HG03097 (cell line): ENCODE data around the gene C11orf24.
A peak's percentile ranks its signal among the peaks of the same experiment; 100 is the strongest.

Experiments used
- ATAC-seq: cut with Tn5 transposase; IDR thresholded peaks from one replicate; pipeline ENCODE4 v1.9.1; 2021; ENCODE audit not compliant: unreplicated experiment, low FRiP score

The C11orf24 gene

DNA sequence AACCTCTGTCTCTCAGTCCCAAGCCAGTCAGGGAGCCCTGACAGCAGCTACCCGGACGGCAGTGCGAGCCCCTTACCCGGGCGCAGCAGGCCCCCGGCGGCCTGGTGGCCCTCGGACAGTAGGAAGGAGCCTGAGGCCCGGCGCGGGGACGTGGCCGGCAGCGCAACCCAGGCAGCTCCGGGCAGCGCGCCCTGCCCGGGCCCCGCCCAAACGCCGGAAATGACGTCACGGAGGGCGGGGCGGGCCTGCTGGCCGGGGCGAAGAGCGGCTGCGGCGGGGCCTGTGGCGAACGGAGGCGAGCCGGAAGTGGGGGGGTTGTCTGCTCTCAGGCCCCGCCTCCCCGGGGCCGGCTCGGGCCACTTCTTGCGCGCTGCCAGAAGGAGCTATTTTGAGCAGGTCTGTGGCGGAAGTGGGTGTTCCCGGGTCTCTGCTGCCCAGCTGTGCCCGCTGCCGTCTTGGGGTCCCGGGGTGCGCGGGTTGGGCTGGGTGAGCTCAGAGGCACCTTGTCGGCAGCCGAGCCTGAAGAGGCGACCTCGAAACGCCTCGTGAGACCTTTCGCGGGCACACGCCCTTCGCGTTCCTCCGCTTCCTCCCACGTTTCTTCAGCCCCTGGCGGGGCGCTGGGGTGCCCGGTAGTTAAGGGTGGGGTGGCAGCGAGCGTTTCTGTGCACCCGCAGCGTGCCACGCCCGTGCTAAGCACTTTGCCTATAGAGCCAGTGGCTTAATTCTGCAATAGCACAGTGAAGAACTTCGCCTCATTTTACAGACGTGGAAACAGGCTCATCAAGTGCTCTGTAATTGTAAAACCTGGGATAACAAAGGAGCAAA is at the start of gene C11orf24:
Gene C11orf24, minus strand, starts transcription at position 193 of the 828 bp plus-strand sequence. CDS start 8,206 bp downstream, outside the sequence.
- peak; percentile 65 for ATAC-seq

- ATAC-seq, result no peak
These were observed 45.5 kb upstream of the C11orf24 start for GRCh38 chr11:68317147-68317785.

DNA sequence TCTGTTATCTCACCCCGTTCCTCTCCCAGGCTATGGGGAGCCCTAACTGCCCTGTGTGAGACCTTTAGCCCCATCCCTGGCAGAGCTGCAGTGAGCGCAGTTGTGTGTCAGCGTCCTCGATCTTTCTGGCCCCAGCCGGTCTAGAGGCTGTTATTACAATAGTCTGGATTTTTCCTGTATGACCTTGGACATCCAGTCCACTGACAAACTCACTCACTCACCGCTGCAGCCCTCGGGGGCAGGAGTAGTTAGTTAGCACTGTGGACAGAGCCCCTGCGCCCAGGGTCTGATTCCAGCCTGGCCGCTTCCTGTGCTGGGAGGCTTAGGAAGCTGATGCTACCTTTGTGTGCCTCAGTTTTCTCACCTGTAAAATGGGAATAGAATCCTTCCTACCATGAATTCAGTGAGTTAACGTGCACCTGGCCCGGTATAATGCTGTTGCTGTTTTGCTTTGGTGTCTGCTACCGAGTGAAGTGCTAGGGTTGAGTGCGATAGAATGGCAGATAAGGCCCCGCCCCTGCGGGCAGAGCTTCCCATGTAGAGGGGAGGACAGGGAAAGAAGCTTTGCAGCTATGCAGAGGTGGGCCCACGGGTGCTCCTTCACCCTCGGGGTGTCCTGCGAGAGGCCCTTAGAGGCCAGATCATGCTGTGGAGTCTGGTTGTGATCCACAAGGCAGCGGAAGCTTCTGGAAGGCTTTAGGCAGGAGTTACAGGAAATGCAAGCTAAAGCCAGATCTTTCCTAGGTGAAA is 43.6 kb upstream of the C11orf24 start:
- no peak for ATAC-seq

- no peak for ATAC-seq
These were observed 42.7 kb upstream of the C11orf24 start for GRCh38 chr11:68314203-68315170.

DNA sequence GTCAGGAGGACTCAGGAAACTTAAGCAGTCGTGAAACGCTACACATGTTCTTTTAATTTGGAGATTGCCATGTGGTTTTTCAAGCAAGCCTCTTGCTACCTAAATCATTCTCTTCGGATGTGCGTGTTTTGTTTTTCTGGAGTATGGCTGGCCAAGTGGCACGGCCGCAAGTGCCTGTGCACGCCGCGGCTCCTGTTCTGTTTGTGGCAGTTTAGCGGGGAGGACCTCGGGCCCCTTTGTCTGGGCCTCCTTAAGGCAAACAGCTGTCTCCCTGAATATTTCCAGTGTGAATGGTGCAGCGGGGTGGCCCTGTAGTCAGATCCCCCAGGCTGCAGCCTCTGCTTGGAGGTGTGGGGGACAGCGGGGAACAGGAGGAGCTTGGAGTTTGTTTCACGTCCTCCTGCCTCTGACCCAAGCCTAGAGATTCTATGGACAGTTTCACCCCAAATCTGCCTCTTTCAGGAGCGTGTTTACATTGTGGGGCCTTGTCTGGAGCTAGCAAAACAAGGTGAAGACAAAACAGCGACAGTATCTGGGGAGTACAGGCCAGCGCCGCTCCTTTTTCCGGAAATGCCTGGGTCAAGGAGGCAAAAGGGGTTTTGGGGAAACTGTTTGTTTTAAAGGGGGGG is 41.9 kb upstream of the C11orf24 start:
- ATAC-seq, result no peak

GRCh38 chr11:68312780-68313573 is 41.2 kb upstream of the C11orf24 start:
- ATAC-seq, result no peak

DNA sequence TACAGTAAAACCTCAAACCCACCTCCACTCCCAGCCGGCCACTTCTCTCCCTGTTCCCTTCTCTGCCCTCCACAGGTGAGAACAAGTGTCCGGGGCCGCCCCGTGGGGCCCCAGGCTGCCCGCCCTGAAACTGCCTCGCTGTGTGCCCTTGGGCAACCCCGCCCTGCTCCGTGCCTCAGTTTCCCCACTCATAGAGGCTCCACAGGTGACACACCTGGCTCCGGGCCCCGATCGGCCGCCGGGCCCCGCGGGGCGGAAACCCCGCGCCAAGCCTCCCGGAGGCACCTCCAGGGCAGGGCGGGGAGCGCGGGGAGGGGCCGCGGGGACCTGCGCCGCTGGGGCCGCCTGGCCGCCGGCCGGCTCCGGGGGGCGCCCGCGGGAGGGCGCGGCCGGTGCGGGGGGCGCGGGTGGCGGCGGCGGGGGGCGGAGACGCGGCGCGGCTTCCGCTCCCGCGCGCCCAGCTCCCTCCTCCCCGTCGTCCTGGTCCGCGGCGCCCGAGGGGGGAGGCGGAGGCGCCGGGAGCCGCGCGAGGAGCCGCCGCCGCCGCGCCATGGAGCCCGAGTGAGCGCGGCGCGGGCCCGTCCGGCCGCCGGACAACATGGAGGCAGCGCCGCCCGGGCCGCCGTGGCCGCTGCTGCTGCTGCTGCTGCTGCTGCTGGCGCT is 40.5 kb upstream of the C11orf24 start, which contains the start of gene LRP5:
Gene LRP5, plus strand, starts transcription at position 475 of the 663 bp plus-strand sequence. Its CDS starts 124 bp downstream, at position 599.
- no peak for ATAC-seq

DNA sequence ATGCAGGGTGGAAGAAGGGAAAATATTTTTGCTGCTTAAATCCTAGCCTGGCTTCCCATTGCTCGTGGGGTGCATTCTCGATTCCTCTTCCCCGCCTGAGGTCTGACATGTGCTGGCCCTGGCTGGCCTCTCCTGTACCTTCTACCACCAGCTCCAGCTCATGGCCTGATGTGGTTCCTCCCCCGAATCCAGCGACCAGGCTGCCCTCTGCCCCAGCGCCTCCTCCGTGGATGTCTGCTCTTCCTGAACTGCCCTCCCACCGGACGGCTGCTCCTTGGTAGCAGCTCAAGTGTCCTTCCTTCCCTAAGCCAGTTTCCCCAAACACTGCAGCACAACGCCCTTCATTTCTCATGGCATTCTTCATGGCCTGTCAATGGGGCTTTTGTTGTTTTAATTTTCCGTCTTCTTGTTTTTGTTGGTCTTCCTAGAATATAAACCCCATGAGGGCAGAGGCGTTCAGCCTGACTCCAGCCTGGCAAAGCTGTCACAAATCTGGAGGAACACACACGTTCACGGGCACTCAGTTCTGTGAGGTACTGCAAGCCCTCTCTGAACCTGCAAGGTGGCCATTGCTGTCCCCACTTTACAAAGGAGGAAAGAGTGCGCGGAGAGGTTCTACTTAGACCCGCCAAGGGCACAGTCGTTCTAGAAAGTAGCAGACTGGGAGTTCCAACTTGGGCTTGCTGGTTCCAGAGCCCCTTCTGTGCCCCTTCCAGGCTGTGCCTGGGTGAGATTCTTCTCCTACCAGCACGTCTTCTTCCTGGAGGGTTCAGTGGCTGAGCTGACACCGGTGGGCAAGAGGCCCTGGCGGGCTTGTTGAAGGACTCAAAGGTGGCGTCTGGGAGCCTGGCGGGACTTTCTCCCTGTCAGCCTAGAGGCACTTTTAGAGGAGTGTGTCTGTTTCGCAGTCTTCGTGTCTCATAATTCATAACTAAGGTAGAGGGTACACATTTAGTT is 39.7 kb upstream of the C11orf24 start:
- ATAC-seq, result no peak

DNA sequence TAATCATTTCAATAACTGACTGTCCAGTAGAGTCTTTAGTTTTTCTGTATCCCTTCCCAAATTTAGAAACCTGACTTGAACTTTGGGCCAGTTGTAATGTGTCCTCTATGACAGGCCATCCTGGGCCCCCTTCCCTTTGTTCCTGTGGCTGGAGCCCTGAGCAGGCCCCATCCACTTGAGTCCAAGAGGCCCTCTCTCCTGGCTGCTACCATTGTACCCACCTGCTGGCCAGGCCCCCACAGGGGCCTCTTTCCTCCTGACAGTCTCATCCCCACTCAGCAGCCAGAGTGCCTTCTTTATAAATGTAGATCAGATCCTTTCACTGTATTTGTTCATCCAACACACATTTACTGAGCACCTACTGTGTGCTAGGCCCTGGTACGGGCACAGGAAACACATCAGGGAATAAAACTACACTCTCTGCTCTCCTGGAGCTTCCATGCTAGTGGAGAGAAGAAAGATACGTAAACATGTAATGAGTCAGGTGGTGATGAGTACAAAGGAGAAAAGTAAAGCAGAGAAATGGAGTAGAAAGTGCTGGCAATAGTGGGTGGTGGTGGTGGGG is 37.9 kb upstream of the C11orf24 start:
- ATAC-seq, result no peak

DNA sequence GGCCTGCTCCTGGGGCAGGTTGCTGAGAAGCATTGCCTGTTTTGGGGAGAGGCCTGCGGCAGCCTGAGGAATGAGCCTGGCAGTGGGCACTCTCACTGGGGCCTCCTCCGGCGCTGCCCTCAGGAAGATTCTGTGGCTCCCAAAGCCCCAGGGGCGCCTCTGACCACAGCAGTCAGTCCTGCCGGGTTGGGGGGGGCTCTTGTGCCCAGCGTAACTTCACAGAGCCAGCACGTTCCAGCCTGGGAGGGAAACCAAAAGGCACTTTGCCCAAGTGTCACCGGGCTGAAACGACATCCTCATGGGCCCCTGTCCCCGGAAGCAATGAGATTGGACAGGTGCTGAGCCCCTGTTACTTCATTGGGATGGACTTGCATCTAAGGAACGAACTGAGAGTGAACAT is 36.3 kb upstream of the C11orf24 start:
- no peak for ATAC-seq

- ATAC-seq, result no peak
These were observed 34.9 kb upstream of the C11orf24 start for GRCh38 chr11:68306636-68307035.

- ATAC-seq, result no peak
These were observed 32.4 kb upstream of the C11orf24 start for GRCh38 chr11:68303982-68304780.

- no peak for ATAC-seq
These were observed 31.3 kb upstream of the C11orf24 start for GRCh38 chr11:68303083-68303482.

DNA sequence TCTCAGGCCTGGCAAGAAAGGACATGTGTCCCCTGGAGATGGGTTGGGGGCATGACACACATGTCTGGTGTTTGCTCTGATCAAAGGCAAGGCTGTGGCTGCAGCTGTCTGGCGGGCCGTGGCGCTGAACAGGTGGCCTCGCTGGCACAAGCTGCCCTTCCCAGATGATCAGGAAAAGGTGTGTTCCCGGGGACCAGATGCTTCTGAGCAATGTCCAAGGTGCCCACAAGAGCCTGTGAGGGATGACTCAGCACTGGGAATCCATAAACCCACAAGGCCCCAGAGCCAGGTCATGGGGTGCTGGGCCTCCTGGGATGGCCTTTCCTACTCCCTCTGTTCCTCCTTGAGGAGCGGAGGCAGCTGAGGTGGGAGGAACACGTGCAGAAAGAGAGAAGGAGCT is 30.9 kb upstream of the C11orf24 start:
- no peak for ATAC-seq

DNA sequence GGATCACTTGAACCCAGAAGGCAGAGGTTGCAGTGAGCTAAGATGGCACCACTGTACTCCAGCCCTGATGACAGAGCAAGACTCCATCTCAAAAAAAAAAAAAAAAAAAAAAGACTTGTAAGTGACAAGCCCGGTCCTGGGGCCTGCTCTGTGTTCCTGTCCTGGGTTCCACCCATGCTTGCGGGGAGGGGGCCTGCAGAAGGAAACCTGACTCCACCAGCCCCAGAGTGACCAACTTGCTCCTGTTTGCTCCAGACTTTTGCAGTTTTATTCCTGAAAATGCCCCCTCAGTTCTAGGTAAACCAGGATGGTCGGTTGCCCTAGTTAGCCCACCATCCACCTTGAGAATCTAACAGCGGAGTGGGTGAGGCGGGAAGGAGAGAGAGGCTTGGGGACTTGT is 30.5 kb upstream of the C11orf24 start:
- ATAC-seq, result no peak
